ENCODE measurements around the gene PTGER2. TPM values are rescaled to one million over a fixed set of nuclear protein-coding genes. Genes with fewer than 3 reads are reported as not detected.

The PTGER2 gene
- total and polyA plus RNA-seq, 4 donors: 2.0 to 20.6 (median 6.8) TPM

GRCh38 chr14:52377940-52378339 lies 63.8 kb downstream of the PTGER2 start:
- TF ChIP-seq CTCF (IDR thresholded peaks at IDR 0.05; ENCODE audit: control extremely low read depth, extremely low read depth): no peak
- no peaks in the 10 kb centered on the region for H3K27me3 ChIP-seq (ENCODE audit: control insufficient read depth in 3 of 3, insufficient read depth in 3 of 3, low read length in 2 of 3)
- WGBS, 2 donors: 94 to 98% methylated on average over 3 of the region's 3 CpGs
- H3K36me3 ChIP-seq (ENCODE audit: control insufficient read depth in 4 of 4, insufficient read depth in 4 of 4, low read length in 4 of 4): no peaks in the 10 kb centered on the region
- no peak overlapping the region for H3K27ac ChIP-seq (ENCODE audit: low read depth in 1 of 2, low read length in 1 of 2)
- H3K9ac ChIP-seq (ENCODE audit: insufficient read depth in 1 of 2, low read length in 2 of 2): no peak overlapping the region
- H3K4me1 ChIP-seq (ENCODE audit: control insufficient read depth in 5 of 5, insufficient read depth in 5 of 5, low read length in 5 of 5): no peaks in the 10 kb centered on the region
- peaks cover 0 to 3% (median 0%) of the 10 kb centered on the region in 4 donors for H3K9me3 ChIP-seq (ENCODE audit: control insufficient read depth in 4 of 4, insufficient read depth in 3 of 4, low read length in 3 of 4)
- ATAC-seq (ENCODE audit: insufficient read depth, low FRiP score): no peak
- DNase-seq: no peak
- H3K4me3 ChIP-seq: no peak overlapping the region

Other genes with a start within 250 kb of the PTGER2 start
- gene NID2, start 245.3 kb upstream of the PTGER2 start, total RNA-seq: 100 to 1,000 TPM in 1 of 2 donors, 1 to 10 TPM in 1; 9.7 to 116 TPM
- 1 to 10 TPM; 3.4 to 6.0 TPM for gene NID2, start 245.3 kb upstream of the PTGER2 start, polyA plus RNA-seq
- 1 to 10 TPM in 1 of 2 donors, under 1 TPM in 1; 0.88 to 1.7 TPM for gene PTGDR, start 46.6 kb upstream of the PTGER2 start, total RNA-seq
- under 1 TPM; 0.31 to 0.53 TPM for gene PTGDR, start 46.6 kb upstream of the PTGER2 start, polyA plus RNA-seq
- 10 to 100 TPM in 1 of 2 donors, 1 to 10 TPM in 1; 5.2 to 22.1 TPM for gene TXNDC16, start 238.2 kb downstream of the PTGER2 start, total RNA-seq
- gene TXNDC16, start 238.2 kb downstream of the PTGER2 start, polyA plus RNA-seq: 1 to 10 TPM; 1.5 to 1.6 TPM
- 1 to 10 TPM in 1 of 2 donors, under 1 TPM in 1; 0.71 to 7.0 TPM for gene GPR137C, start 238.5 kb downstream of the PTGER2 start, total RNA-seq
- gene GPR137C, start 238.5 kb downstream of the PTGER2 start, polyA plus RNA-seq: under 1 TPM; 0.26 to 0.59 TPM

All from lung (tissue), 12 donors.